ENCODE results near the gene MAST3. TPM values are rescaled to one million over a fixed set of nuclear protein-coding genes. Genes with fewer than 3 reads are reported as not detected.

MAST3 gene
- total and polyA plus RNA-seq, 2 of the 8 experiments (the other 6 are each of a cell fraction or from before 2014, with no cell fraction given), result 3.4 to 9.0 TPM

DNA sequence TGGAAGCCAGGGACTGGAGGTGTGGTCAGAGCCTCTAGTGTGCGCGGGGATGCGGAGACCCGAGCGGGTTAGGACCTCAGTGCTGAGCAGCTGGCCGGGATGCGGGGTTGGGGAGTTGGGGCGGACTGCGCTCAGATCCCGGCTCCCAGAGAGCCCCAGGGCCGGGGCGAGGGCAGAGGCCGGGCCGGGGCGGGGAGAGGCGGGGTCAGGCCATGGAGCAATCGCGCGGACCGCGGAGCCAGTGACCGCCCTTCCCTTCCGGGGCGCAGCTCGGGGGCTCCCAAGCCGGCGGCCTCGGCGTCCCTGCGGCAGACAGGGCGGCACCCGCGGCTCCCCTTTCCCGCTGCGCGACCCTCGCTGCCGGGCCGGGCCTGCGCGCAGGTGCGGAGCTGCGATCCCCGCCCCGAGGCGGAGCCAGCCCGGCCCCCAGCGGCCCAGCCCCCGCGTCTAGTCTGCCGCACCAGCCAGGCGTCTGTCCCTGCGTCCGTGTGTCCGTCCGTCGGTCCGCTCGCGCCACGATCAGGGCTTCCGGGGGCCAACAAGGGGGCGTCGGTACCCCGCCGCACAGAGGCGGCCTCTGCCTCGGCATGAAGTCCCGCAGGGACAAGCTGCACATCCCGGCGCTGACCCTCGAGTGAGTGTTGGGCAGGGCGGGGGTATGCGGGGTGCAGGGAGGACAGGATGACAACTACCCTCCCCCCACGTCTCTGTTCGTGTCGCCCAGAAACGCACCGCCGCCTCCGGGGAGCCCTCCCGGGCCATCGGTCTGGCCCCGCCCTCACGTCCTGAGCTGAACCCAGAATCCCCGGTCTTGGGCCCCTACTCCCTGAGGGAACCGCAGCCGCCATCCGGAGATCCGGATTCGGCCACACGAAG lies 12.4 kb downstream of the MAST3 start:
- ChIA-PET POLR2A (ENCODE audit: partially characterized antibody) (interaction anchor here (0.6 to 4.3 kb wide), 12 partner anchors 9 to 246 kb away, joined by 3 to 15 read pairs (median 4); partner anchors contain the start of genes JUND, MAST3, PIK3R2 and RAB3A), CTCF (ENCODE audit: partially characterized antibody) (interaction anchor here (0.7 to 5.1 kb wide), 11 partner anchors 15 to 420 kb away, joined by 3 to 26 read pairs (median 4); no protein-coding TSS in a partner anchor)
- FAIRE-seq, result no peak
- TF ChIP-seq CREB1 (IDR thresholded peaks at IDR 0.05), result no peak
- TF ChIP-seq ASH2L (IDR thresholded peaks at IDR 0.05; ENCODE audit: low read length), result peak; percentile 33
- TF ChIP-seq, protein P1, sequence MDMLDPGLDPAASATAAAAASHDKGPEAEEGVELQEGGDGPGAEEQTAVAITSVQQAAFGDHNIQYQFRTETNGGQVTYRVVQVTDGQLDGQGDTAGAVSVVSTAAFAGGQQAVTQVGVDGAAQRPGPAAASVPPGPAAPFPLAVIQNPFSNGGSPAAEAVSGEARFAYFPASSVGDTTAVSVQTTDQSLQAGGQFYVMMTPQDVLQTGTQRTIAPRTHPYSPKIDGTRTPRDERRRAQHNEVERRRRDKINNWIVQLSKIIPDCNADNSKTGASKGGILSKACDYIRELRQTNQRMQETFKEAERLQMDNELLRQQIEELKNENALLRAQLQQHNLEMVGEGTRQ (IDR thresholded peaks at IDR 0.05; ENCODE audit: low read length), result no peak
- TF ChIP-seq SP2 (IDR thresholded peaks at IDR 0.05; ENCODE audit: low read length), result no peak
- peak; percentile 91 for TF ChIP-seq KDM4A (IDR thresholded peaks at IDR 0.05; ENCODE audit: low read depth, low read length, severe bottlenecking)
- TF ChIP-seq SUZ12 (IDR thresholded peaks at IDR 0.05; ENCODE audit: low read length), result 0 out of 2 replicates have a peak, but pooled peaks have one; percentile 29
- no peak for TF ChIP-seq TEAD4 (IDR thresholded peaks at IDR 0.05; ENCODE audit: low read depth, low read length)
- no peak for TF ChIP-seq CBX5 (IDR thresholded peaks at IDR 0.05; ENCODE audit: low read depth, low read length)
- TF ChIP-seq, protein P2, sequence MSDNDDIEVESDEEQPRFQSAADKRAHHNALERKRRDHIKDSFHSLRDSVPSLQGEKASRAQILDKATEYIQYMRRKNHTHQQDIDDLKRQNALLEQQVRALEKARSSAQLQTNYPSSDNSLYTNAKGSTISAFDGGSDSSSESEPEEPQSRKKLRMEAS (IDR thresholded peaks at IDR 0.05), result peak; percentile 14; the same call in 1 of the 2 replicates
- TF ChIP-seq FOSL1 (IDR thresholded peaks at IDR 0.05; ENCODE audit: insufficient read depth, low read depth, low read length), result no peak

More for the DNA sequence above, 12.4 kb downstream of the MAST3 start:
- Histone ChIP-seq H3K23me2 (ENCODE audit: low read depth, low read length) (peaks cover 12% of the 10 kb centered on the region), H3K27ac (ENCODE audit: low read depth, low read length) (no peak overlapping the region), H3K18ac (ENCODE audit: extremely low read depth, low read length) (peak overlapping the region; percentile 71), H3K27me3 (replicated peaks in 1 of 4; ENCODE audit: control insufficient read depth in 3 of 4, extremely low read depth in 1 of 4, insufficient read depth in 3 of 4, low read length in 3 of 4) (peaks cover 0 to 12% (median 9%) of the 10 kb centered on the region in 4 experiments; a peak in 5 of 7 replicates), H2AFZ (ENCODE audit: low read length) (no peak overlapping the region; the same call in 1 of the 2 replicates), H3K79me1 (ENCODE audit: low read depth, low read length) (no peaks in the 10 kb centered on the region), H3K4ac (replicated peaks; ENCODE audit: insufficient read length, low read depth, low read length) (no peak overlapping the region), H3K4me1 (replicated peaks in 1 of 4; ENCODE audit: control insufficient read depth in 3 of 4, insufficient read depth in 4 of 4, low read length in 3 of 4) (peaks cover 0 to 8% (median 4%) of the 10 kb centered on the region in 4 experiments; a peak in 3 of 7 replicates), H4K5ac (ENCODE audit: insufficient read length, low read depth, low read length) (no peak overlapping the region), H3K14ac (ENCODE audit: insufficient read length) (no peak overlapping the region), H3K23ac (ENCODE audit: insufficient read length) (no peak overlapping the region), H3K36me3 (ENCODE audit: control insufficient read depth in 2 of 4, insufficient read depth in 4 of 4, low read length in 3 of 4) (no peaks in the 10 kb centered on the region), H2BK5ac (ENCODE audit: low read depth, low read length) (no peak overlapping the region; the same call in 1 of the 2 replicates), H3K56ac (replicated peaks; ENCODE audit: insufficient read length, low read depth, low read length) (no peak overlapping the region), H2BK15ac (ENCODE audit: low read length) (no peak overlapping the region), H3K9me3 (ENCODE audit: insufficient read depth in 2 of 2, low read depth in 1 of 2, low read length in 1 of 2) (no peaks in the 10 kb centered on the region), H2BK12ac (ENCODE audit: low read depth, low read length) (peak overlapping the region; percentile 50; the same call in 1 of the 2 replicates), H4K20me1 (replicated peaks in 1 of 2; ENCODE audit: control insufficient read depth in 1 of 2, insufficient read depth in 2 of 2, low read length in 2 of 2) (peaks cover 0 to 2% of the 10 kb centered on the region in 2 experiments), H3K4me2 (ENCODE audit: insufficient read depth in 1 of 2, low read depth in 2 of 2, low read length in 2 of 2) (peak overlapping the region; percentile 68 to 87), H3K9ac (replicated peaks in 1 of 4; ENCODE audit: extremely low read depth in 1 of 4, low read depth in 3 of 4, low read length in 3 of 4) (peak overlapping the region in 3 of 4 experiments; percentile 25 to 35 (median 34); a peak in 4 of 7 replicates), H4K8ac (ENCODE audit: extremely low read depth, insufficient read depth, low read length) (peak overlapping the region; percentile 80; the same call in 1 of the 2 replicates), H2AK5ac (ENCODE audit: low read depth, low read length) (no peak overlapping the region), H3K4me3 (ENCODE audit: extremely low read depth in 1 of 4, insufficient read depth in 2 of 4, low read depth in 3 of 4, low read length in 4 of 4) (peak overlapping the region; percentile 55 to 71 (median 62)), H4K91ac (replicated peaks; ENCODE audit: insufficient read length, low read length) (no peak overlapping the region), H3K79me2 (ENCODE audit: control insufficient read depth in 1 of 2, insufficient read depth in 2 of 2, low read length in 2 of 2) (no peaks in the 10 kb centered on the region), H2BK20ac (ENCODE audit: low read length) (no peak overlapping the region), H2BK120ac (replicated peaks; ENCODE audit: low read depth, low read length) (no peak overlapping the region)
- WGBS, 2 experiments (ENCODE audit: extremely low coverage in 1 of 2, insufficient coverage in 1 of 2, insufficient read length in 1 of 2, insufficient replicate concordance in 2 of 2, low coverage in 1 of 2, low lambda C conversion rate in 2 of 2, missing lambda C conversion rate in 1 of 2), result 5% methylated on average over 37 of the region's 92 CpGs; no CpG with 5 or more reads in 1 of the 2 experiments
- peak in 1 of 2 experiments; percentile 84 for DNase-seq (ENCODE audit: low read depth in 1 of 2, low spot score in 2 of 2)

Measured in H1 (cell line).